Rectal smooth muscle tissue (tissue), 1 donor: ENCODE data around the gene TMEM167B.
"Not testable (repeated sequence)": the region's sequence is repeated elsewhere in the genome, so short reads cannot be mapped to it uniquely, and the experiment has no call there.

Experiments
- H3K27ac ChIP-seq: one replicate; pipeline ENCODE4 v1.7.0; 2013; ENCODE audit warnings: low read depth, low read length, inconsistent platforms
- H3K27me3 ChIP-seq: one replicate; pipeline ENCODE4 v1.7.0; 2013; ENCODE audit warnings: low read length; ENCODE audit not compliant: control insufficient read depth, insufficient read depth
- H3K36me3 ChIP-seq: one replicate; pipeline ENCODE4 v1.7.0; 2013; ENCODE audit warnings: low read length; ENCODE audit not compliant: control insufficient read depth, insufficient read depth
- H3K4me1 ChIP-seq: one replicate; pipeline ENCODE4 v1.7.0; 2013; ENCODE audit warnings: low read length; ENCODE audit not compliant: control insufficient read depth, insufficient read depth
- H3K4me3 ChIP-seq: one replicate; pipeline ENCODE4 v1.7.0; 2013; ENCODE audit warnings: low read length
- H3K9ac ChIP-seq: one replicate; pipeline ENCODE4 v1.7.0; 2013; ENCODE audit warnings: low read length

Gene TMEM167B

GRCh38 chr1:109090196-109091077, at the start of gene TMEM167B:
Gene TMEM167B (plus strand): TSS chr1:109090764. CDS start chr1:109090873, 109 bp downstream.
- peaks cover 20% of the 10 kb centered on the region for H3K4me1 ChIP-seq
- no peaks in the 10 kb centered on the region for H3K36me3 ChIP-seq
- H3K4me3 ChIP-seq: peak within 1 kb of the TSS; percentile 80
- no peaks in the 10 kb centered on the region for H3K27me3 ChIP-seq
- H3K9ac ChIP-seq: peak within 1 kb of the TSS; percentile 76
- H3K27ac ChIP-seq: peak within 1 kb of the TSS; percentile 98

- Histone ChIP-seq H3K27ac (peak overlapping the region; percentile 53), H3K4me3 (peak overlapping the region; percentile 91), H3K36me3 (no peaks in the 10 kb centered on the region), H3K27me3 (no peaks in the 10 kb centered on the region), H3K4me1 (no peaks in the 10 kb centered on the region), H3K9ac (peak overlapping the region; percentile 57)
Measured at GRCh38 chr1:109040989-109041620, 49.5 kb upstream of the TMEM167B start.

- H3K27ac ChIP-seq: peak within 1 kb of the TSS; percentile 53
- peak within 1 kb of the TSS; percentile 91 for H3K4me3 ChIP-seq
- no peaks in the 10 kb centered on the region for H3K36me3 ChIP-seq
- no peaks in the 10 kb centered on the region for H3K4me1 ChIP-seq
- peak within 1 kb of the TSS; percentile 62 for H3K9ac ChIP-seq
- H3K27me3 ChIP-seq: no peaks in the 10 kb centered on the region
Measured at GRCh38 chr1:109041621-109042468, 48.7 kb upstream of the TMEM167B start, which contains the start of gene WDR47. Gene WDR47 (minus strand): TSS chr1:109042102. CDS start chr1:109023512, 18,590 bp downstream.

- Histone ChIP-seq H3K27me3 (no peaks in the 10 kb centered on the region), H3K27ac (no peak overlapping the region), H3K4me3 (no peak overlapping the region), H3K4me1 (no peaks in the 10 kb centered on the region), H3K9ac (no peak overlapping the region), H3K36me3 (no peaks in the 10 kb centered on the region)
Measured at GRCh38 chr1:109045595-109045994, 45.0 kb upstream of the TMEM167B start.

GRCh38 chr1:109046671-109047070, 43.9 kb upstream of the TMEM167B start:
- Histone ChIP-seq H3K4me3 (no peak overlapping the region), H3K27me3 (no peaks in the 10 kb centered on the region), H3K4me1 (no peaks in the 10 kb centered on the region), H3K9ac (no peak overlapping the region), H3K36me3 (no peaks in the 10 kb centered on the region), H3K27ac (no peak overlapping the region)

GRCh38 chr1:109047339-109047738, 43.2 kb upstream of the TMEM167B start:
- Histone ChIP-seq H3K9ac (no peak overlapping the region), H3K27ac (no peak overlapping the region), H3K27me3 (no peaks in the 10 kb centered on the region), H3K36me3 (no peaks in the 10 kb centered on the region), H3K4me1 (no peaks in the 10 kb centered on the region), H3K4me3 (no peak overlapping the region)

- Histone ChIP-seq H3K4me1 (no peaks in the 10 kb centered on the region), H3K27ac (no peak overlapping the region), H3K36me3 (no peaks in the 10 kb centered on the region), H3K9ac (no peak overlapping the region), H3K27me3 (no peaks in the 10 kb centered on the region), H3K4me3 (no peak overlapping the region)
Measured at GRCh38 chr1:109048335-109048734, 42.2 kb upstream of the TMEM167B start.

GRCh38 chr1:109050228-109050995, 40.2 kb upstream of the TMEM167B start:
- H3K4me3 ChIP-seq: no peak overlapping the region
- no peak overlapping the region for H3K27ac ChIP-seq
- H3K27me3 ChIP-seq: no peaks in the 10 kb centered on the region
- H3K4me1 ChIP-seq: no peaks in the 10 kb centered on the region
- no peaks in the 10 kb centered on the region for H3K36me3 ChIP-seq
- H3K9ac ChIP-seq: no peak overlapping the region

- not testable (repeated sequence) for H3K9ac ChIP-seq, H3K4me1 ChIP-seq, H3K4me3 ChIP-seq, H3K27ac ChIP-seq, H3K36me3 ChIP-seq, H3K27me3 ChIP-seq
Measured at GRCh38 chr1:109052145-109052544, 38.4 kb upstream of the TMEM167B start.

- no peak overlapping the region for H3K4me3 ChIP-seq
- H3K27ac ChIP-seq: no peak overlapping the region
- H3K27me3 ChIP-seq: no peaks in the 10 kb centered on the region
- no peak overlapping the region for H3K9ac ChIP-seq
- no peaks in the 10 kb centered on the region for H3K4me1 ChIP-seq
- H3K36me3 ChIP-seq: no peaks in the 10 kb centered on the region
Measured at GRCh38 chr1:109056064-109056463, 34.5 kb upstream of the TMEM167B start.

- H3K4me3 ChIP-seq: no peak overlapping the region
- H3K9ac ChIP-seq: no peak overlapping the region
- H3K36me3 ChIP-seq: no peaks in the 10 kb centered on the region
- no peaks in the 10 kb centered on the region for H3K4me1 ChIP-seq
- H3K27ac ChIP-seq: no peak overlapping the region
- no peaks in the 10 kb centered on the region for H3K27me3 ChIP-seq
Measured at GRCh38 chr1:109059026-109059425, 31.5 kb upstream of the TMEM167B start.
